Skeletal muscle tissue (tissue), 4 donors: Measurements from ENCODE around the gene MAS1L. TPM values are rescaled to one million over a fixed set of nuclear protein-coding genes. Genes with fewer than 3 reads are reported as not detected.

Experiments
- H3K27ac ChIP-seq: one replicate; pipeline ENCODE4 v1.7.0; 2013; ENCODE audit warnings: mild to moderate bottlenecking, low read depth, low read length, inconsistent platforms
- H3K27me3 ChIP-seq, 3 donors: one replicate each; pipeline ENCODE4 v1.7.0; 2013; ENCODE audit warnings: low read length in 3 of 3; ENCODE audit not compliant: control insufficient read depth in 3 of 3, insufficient read depth in 3 of 3
- H3K36me3 ChIP-seq, 3 donors: one replicate each; pipeline ENCODE4 v1.7.0; 2013; ENCODE audit warnings: low read length in 3 of 3; ENCODE audit not compliant: control insufficient read depth in 3 of 3, insufficient read depth in 3 of 3
- H3K4me1 ChIP-seq, 3 donors: one replicate each; pipeline ENCODE4 v1.7.0; 2013; ENCODE audit warnings: low read length in 3 of 3, mild to moderate bottlenecking in 3 of 3; ENCODE audit not compliant: control insufficient read depth in 3 of 3, insufficient read depth in 3 of 3
- H3K4me3 ChIP-seq, 3 donors: one replicate each; pipeline ENCODE4 v1.7.0; 2013; ENCODE audit warnings: low read length in 3 of 3
- H3K9ac ChIP-seq, 3 donors: one replicate each; pipeline ENCODE4 v1.7.0; 2013; ENCODE audit warnings: low read length in 3 of 3, mild to moderate bottlenecking in 3 of 3, moderate library complexity in 2 of 3, low read depth in 1 of 3
- H3K9me3 ChIP-seq, 3 donors: one replicate each; pipeline ENCODE4 v1.7.0; 2013; ENCODE audit warnings: low read length in 3 of 3; ENCODE audit not compliant: control insufficient read depth in 3 of 3
- total RNA-seq: library from RNA; depleted of rRNA; stranded (reverse); fragments of >200 nt; gene quantifications from one replicate; pipeline ENCODE4 v1.2.3, GENCODE V29; 2014
- donor health status: Osteomylitis.

The MAS1L gene
- total RNA-seq, 1 donor from 2014 or later: not detected

DNA sequence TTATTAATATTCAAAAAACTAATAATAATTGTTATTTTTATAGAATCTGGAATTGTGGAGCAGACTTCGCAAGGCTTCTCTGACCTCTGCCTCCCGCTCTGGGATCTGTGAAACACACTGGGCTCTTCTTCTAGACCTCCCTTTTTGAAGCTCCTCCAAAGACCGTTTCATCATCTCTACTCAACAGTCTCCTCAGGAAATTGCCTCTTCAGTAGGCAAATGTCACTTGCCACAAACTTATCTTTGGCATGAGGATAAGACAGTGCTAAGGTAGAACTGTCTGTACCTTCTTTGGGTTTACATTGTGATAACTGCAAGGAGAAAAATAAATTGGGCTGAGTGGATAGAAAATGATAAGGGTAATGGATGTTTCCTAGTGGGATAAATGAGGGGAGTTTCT is 2.3 kb upstream of the MAS1L start:
- Histone ChIP-seq H3K9ac (no peak overlapping the region), H3K27ac (no peak overlapping the region), H3K4me3 (no peak overlapping the region), H3K36me3 (no peaks in the 10 kb centered on the region), H3K27me3 (no peaks in the 10 kb centered on the region), H3K4me1 (no peaks in the 10 kb centered on the region), H3K9me3 (peaks cover 0 to 2% (median 0%) of the 10 kb centered on the region in 3 donors)

DNA sequence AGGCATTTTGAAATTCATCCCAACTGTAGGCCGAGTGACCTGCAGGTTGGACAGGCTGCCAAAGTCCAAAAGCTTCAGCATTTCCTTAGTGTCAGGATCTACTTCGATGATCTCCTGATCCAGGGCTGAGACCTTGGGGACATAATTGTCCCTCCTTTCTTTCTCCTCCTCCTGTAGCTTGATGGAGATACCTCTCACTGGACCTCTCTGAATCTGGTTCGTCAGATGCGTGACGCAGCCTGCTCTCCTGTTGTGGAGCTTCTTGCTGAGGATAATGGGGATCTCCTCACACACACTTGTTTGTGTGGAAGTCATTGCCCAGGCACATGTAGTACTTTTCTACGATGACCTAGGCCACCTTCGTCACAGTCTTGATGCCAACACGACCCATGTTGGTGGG is 1.5 kb upstream of the MAS1L start:
- Histone ChIP-seq H3K27ac (no peak overlapping the region), H3K9me3 (peaks cover 0 to 2% (median 0%) of the 10 kb centered on the region in 3 donors), H3K36me3 (no peaks in the 10 kb centered on the region), H3K4me1 (no peaks in the 10 kb centered on the region), H3K4me3 (no peak overlapping the region), H3K27me3 (no peaks in the 10 kb centered on the region), H3K9ac (no peak overlapping the region)

DNA sequence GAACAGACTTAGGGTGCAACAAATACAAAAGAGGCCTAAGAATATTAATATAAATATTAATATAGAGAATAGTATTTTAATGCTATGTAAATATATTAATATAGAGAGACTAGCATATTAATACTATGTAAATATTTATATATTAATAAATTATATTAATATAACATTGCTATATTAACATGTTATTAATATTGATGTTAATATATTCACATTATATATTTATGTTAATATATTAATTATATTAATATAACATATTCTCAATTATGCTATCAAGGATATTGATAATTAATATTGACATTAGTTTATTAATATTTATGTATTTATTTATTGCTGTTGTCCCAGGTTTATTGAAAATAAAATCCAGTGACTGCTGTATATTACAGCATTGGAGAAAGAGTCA is 1.1 kb upstream of the MAS1L start:
- Histone ChIP-seq H3K27me3 (no peaks in the 10 kb centered on the region), H3K27ac (no peak overlapping the region), H3K4me1 (no peaks in the 10 kb centered on the region), H3K36me3 (no peaks in the 10 kb centered on the region), H3K9me3 (peaks cover 0 to 2% (median 0%) of the 10 kb centered on the region in 3 donors), H3K4me3 (no peak overlapping the region), H3K9ac (no peak overlapping the region)

DNA sequence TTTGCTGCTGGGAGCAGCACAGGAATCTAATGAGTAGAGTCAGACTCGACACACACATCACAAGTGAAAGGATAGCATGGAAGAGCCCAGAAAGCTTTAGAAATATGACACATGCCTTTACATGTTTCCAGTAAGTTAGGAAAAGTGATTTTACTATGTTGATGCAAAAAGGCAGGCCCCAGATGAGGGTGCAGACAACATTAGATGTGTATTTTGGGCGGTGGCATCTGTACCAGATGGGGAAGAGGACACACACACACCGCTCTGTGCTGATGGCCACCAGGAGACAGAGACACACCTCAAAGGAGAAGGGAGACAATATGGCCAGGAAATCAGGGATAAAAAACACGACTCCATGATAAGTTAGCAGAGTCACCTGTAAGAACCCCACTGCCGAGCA is 625 bp downstream of the MAS1L start:
- Histone ChIP-seq H3K4me1 (no peaks in the 10 kb centered on the region), H3K9ac (no peak overlapping the region), H3K36me3 (no peaks in the 10 kb centered on the region), H3K9me3 (peaks cover 0 to 2% (median 0%) of the 10 kb centered on the region in 3 donors), H3K27me3 (no peaks in the 10 kb centered on the region), H3K27ac (no peak overlapping the region), H3K4me3 (no peak overlapping the region)

DNA sequence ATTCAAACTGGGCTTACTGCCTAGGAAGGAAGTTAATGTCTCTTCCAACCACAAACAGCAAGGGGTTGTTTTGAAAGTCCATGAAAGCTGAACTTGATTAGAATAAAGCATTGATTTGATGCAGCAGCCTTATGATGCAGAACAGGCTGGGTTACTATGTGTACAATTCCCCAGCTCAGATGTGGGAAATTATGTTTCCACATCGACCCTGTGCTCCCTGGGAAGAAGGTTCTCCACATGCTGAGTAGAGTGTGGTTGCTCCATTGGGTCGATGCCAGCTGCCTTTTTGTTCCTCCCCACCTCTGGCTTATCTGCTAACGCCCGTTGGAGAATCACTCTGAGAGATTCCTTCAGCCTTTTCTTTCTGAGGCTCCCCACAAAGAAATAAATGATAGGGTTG is 1.2 kb downstream of the MAS1L start:
- Histone ChIP-seq H3K9me3 (peaks cover 0 to 2% (median 0%) of the 10 kb centered on the region in 3 donors), H3K4me1 (no peaks in the 10 kb centered on the region), H3K9ac (no peak overlapping the region), H3K27ac (no peak overlapping the region), H3K27me3 (no peaks in the 10 kb centered on the region), H3K36me3 (no peaks in the 10 kb centered on the region), H3K4me3 (no peak overlapping the region)

DNA sequence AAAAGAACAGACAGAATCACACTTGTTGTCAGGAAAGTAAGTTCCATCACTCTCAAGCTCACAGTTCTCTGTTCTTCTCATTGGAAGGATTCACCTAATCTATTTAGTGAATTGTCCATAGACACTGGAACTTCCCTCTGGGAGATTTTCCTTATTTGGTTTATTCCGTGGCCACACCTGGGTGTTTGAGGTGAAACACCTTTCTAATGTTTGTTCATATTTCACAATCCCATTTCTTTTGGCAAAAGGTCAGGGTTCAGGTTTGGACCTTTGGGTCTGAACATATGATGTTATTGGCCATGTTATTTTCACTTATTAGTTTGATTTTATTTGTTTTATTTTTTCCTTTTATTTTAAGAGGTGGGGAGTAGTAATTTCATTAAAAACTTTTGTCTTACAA is 4.0 kb downstream of the MAS1L start:
- Histone ChIP-seq H3K4me1 (no peaks in the 10 kb centered on the region), H3K4me3 (no peak overlapping the region), H3K27ac (no peak overlapping the region), H3K36me3 (no peaks in the 10 kb centered on the region), H3K9ac (no peak overlapping the region), H3K27me3 (no peaks in the 10 kb centered on the region), H3K9me3 (no peaks in the 10 kb centered on the region)

DNA sequence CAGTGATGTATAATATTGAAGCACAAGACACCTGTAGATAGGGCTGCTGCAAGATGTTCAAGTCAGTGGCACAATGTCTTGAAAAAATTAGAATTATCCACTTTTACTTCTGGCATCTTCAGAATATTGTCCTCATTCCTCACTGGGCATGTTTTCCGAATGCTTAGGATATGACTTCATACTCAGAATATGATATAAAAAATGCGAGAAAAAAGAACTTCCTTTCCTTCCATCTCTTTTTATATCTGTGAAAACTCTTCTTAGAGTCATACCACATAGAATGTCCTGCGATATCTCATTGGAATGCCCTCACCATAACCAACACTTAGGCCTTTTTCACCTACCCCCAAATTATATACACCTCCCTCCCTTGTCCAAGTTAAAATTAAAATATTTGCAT is 4.6 kb downstream of the MAS1L start:
- H3K27me3 ChIP-seq: peaks cover 0 to under 1% (median 0%) of the 10 kb centered on the region in 3 donors
- no peak overlapping the region for H3K9ac ChIP-seq
- no peak overlapping the region for H3K27ac ChIP-seq
- H3K36me3 ChIP-seq: no peaks in the 10 kb centered on the region
- no peak overlapping the region for H3K4me3 ChIP-seq
- H3K4me1 ChIP-seq: no peaks in the 10 kb centered on the region
- H3K9me3 ChIP-seq: no peaks in the 10 kb centered on the region

DNA sequence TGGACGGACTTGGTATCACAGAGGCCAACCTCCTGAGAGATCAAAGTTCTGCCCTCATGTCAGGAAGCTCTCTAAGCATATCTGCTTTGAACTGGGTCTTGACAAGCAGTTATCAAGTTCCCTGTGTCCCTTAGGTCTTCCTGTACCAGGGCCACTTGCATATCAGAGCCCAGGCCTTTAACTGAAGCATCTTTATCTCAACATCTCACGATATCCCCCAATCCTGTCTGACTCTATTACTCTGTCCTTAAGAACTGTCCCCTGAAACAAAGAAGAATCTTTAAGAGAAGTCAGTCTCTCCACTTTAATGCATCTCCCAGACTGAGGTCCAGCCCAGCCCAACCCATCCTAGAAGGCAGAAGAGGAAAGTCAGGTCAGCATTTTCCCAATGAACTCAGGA is 8.2 kb downstream of the MAS1L start:
- H3K36me3 ChIP-seq: no peaks in the 10 kb centered on the region
- peaks cover 0 to 4% (median 0%) of the 10 kb centered on the region in 3 donors for H3K27me3 ChIP-seq
- H3K4me1 ChIP-seq: no peaks in the 10 kb centered on the region
- no peak overlapping the region for H3K9ac ChIP-seq
- H3K4me3 ChIP-seq: no peak overlapping the region
- H3K9me3 ChIP-seq: no peaks in the 10 kb centered on the region
- no peak overlapping the region for H3K27ac ChIP-seq

DNA sequence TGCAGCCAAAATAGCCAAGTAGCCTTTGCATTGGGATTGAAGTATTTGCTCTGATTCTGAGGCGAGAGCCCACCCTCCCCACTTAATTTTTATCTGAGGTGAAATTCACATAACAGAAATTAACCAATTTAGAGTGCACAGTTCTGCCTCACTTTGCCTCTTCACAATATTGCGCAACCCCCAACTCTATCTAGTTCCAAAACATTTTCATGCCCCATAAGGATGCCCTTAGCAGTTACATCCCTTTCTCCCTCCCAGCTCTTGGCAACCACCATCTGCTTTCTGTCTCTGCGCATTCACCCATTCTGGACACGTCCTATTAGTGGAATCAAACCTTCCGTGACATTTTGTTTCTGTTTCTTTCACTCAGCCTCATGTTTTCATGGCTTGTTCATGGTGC is 9.0 kb downstream of the MAS1L start:
- no peaks in the 10 kb centered on the region for H3K9me3 ChIP-seq
- no peaks in the 10 kb centered on the region for H3K4me1 ChIP-seq
- H3K27me3 ChIP-seq: peaks cover 0 to 4% (median 0%) of the 10 kb centered on the region in 3 donors
- no peak overlapping the region for H3K4me3 ChIP-seq
- H3K27ac ChIP-seq: no peak overlapping the region
- no peaks in the 10 kb centered on the region for H3K36me3 ChIP-seq
- no peak overlapping the region for H3K9ac ChIP-seq

DNA sequence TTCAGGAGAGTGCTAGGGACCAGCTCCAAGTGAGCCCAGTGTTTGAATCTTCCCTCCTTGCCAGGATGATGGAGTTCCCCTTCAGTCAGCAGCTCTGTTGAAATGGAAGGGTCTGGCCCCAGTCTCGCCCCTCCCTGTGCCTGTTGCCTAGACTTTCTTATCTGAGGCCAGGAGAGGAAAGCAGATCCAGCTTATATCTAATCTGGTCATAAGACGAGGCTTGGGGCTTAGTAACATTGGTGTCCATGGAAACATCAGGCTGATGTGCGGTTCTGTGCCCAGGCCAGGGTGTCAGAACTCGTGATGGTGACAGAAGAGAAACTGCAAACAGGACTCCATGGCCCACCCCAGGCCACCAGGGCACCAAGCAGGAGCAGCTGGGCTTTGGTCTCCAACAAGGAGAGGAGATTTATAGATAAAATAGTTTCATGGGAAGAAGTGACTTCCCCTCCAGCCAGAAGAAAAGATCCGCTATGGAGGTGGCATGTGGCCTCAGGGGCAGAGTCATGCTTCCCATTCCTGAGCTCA is 9.8 kb downstream of the MAS1L start:
- no peak overlapping the region for H3K4me3 ChIP-seq
- no peak overlapping the region for H3K9ac ChIP-seq

More for the DNA sequence above, 9.8 kb downstream of the MAS1L start:
- peaks cover 0 to 2% (median 0%) of the 10 kb centered on the region in 3 donors for H3K9me3 ChIP-seq
- H3K36me3 ChIP-seq: no peaks in the 10 kb centered on the region
- H3K4me1 ChIP-seq: no peaks in the 10 kb centered on the region
- no peak overlapping the region for H3K27ac ChIP-seq
- H3K27me3 ChIP-seq: peaks cover 0 to 4% (median 0%) of the 10 kb centered on the region in 3 donors
